GM19324 (cell line): ENCODE data around the gene FAM107B.
"Not testable (repeated sequence)": the region's sequence is repeated elsewhere in the genome, so short reads cannot be mapped to it uniquely, and the experiment has no call there.

Experiments
- ATAC-seq: cut with Tn5 transposase; IDR thresholded peaks from one replicate; pipeline ENCODE4 v1.9.1; 2021; ENCODE audit warnings: mild to moderate bottlenecking, moderate library complexity; ENCODE audit not compliant: unreplicated experiment, low FRiP score

FAM107B gene

DNA sequence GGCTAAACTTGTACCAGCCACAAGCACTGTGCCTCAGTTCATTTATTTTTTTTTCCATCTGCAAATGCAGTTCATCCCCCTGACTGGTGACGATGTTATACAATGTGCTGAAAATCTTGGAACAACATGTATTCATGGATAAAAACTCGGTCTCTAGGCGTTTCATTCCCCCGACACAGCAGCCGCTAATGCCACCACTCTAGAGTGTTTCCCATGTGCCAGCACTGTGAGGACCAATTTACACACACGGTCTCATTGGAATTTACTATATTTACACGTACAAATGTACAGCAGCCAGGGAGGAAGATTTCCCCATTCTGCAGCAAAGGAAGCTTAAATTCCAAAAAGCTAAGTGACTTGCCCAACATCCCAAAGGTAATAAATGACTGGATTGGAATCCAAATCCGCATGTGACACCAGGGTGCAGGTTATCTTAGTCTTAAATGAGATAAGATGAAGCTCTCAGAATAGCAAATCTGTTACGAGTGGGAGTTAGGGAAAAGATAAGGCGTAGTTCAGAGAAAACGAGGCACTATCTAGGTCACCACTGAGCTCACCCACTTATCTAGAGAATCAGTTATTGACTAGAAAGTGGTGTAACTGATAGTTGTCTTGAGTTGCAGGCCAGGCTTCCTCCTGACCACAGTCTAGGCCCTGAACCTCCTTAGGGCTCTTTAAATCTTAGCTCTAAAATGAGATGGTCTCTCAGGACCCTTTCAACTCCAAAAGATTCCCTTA is 36.7 kb downstream of the FAM107B start:
- ATAC-seq: no peak

DNA sequence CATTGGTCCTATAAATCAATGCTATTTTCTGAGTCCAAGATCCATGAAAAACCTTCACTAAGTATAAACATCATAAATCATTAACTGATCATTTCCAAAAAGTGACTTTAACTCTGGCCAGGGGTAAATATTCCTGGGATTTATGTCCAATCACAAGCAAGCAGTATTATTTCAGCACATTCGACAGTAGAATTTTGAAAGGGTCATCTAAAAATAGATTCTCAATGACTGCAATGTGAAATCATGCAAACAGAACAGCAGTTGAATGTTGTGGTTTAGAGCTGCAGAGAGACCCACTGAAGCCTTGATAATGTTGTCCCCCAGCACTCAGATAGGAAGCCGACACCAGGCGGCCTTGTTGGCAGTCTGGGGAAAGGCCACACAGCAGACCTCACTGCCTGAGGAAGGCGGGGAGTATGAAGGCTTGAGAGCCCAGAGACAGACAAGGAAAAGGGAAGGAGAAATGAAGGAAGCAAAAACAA is 38.1 kb downstream of the FAM107B start:
- ATAC-seq: no peak

DNA sequence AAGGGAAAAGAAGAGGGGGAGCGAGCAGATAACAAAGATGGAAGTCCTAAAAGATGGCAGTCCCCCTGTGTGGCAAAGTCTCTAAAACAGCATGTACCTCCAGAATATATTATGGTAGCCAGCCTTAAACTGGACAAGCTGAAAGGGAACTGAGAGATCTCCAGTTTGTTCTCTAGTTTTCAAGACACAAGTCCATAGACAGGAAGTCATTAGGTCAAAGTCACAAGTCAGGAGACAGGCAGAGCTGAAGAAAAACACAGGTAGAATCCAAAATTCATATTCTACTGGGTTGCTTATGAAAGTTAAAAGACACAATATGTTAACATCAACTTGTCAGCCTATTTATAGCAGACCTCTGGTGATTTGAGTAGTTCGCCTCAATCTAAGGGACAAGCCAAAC is 38.7 kb downstream of the FAM107B start:
- no peak for ATAC-seq

DNA sequence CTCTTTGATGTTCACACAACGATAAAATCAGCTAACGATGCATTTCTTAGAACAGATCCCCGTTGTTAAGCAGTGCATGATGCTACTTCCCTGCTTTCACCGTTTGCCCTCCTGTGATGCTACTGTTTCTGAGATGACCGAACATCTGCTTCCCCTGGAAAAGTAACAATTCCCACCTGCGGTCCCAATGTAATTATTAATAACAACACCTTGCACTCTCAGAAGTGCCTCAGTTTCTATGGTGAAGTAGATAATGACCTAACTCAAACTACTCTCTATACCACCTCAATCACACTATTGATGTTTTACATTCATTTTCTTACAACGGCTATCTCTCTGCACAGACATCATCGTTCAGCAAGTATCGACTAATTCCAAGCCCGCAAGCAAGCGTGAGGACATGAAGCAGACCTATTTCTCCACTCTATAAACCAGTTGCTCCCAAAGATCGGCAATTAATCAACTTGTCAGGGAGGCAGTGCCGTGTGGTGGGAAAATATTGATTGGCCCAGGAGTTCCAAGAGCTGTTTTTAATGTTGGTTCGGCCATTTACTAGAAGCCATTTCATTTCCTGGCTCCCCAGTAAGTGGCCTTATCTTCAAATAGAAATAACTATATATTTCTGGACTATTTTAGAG is 42.7 kb downstream of the FAM107B start:
- no peak for ATAC-seq

DNA sequence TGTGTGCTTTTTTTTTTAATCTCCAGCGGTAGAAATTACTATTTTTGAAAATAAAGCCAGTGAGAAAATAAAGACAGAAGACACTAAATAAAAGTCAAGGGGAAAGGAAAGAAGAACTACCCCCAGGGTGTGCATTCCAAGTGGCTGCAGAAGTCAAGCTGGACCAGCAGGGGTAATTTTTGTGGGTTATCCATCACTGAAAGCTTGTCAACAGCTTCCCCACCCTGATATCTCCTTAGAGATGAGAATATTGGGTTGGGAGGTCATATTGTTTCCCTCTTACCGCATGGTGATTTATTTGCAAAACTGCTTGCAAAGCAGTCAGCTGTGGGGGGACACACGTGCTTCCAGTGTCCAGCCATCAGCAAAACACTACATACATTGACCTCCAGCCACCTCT is 46.4 kb downstream of the FAM107B start:
- no peak for ATAC-seq

DNA sequence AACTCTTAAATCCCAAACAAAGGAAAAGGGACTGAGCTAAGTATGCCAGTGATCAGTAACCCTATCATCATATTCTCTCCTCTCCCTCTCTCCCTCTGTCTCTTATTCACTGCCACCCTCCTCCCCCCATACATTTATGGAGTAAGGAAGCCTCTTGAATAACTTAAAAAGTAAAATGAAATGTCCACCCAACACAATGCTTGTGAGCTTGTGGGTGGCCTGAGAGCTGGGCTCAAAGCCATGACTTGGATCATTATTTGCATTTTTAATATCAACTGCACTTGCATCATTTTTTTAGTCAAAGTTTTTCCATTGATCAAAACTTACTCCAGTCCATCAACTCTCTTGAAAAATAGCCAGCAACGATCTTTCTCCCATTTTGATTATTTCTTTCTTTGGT is 46.8 kb downstream of the FAM107B start:
- ATAC-seq: no peak

DNA sequence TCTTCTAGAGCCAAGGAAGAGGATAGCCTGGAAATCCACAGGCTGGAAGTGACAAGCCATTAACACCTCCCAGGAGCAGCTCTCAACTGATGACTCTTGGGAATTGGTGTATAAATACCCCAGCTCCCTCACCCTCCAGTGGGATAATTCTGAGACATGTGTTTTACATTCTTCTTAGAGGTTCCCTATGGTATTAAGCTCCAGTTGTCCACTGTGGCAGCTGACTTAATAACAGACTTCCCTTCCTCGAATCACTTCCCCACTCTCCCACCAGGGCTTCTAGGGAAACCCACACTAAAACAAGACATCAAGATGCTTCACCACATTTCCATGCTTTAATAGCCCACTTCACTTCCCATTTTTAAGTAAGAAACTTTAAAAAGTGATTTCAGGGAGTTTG is 47.2 kb downstream of the FAM107B start:
- no peak for ATAC-seq

DNA sequence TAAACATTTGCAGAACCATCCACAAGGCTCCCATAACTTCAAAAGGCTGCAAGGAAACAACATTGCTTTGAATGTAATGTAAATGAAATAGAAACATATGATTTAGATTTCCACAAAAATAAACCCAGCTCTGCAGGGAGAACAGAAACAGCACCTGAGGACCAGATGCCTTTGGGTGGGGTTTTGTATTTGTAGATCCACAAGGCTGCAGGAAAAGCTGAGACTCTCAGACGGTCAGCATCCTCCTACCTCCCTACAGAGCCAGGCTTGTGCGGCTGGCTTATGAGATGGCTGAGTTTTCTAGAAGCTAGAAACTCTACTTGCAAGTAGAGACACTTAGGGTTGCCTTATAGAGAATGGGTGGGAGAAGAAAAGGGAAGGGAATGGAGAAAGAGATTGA is 49.8 kb downstream of the FAM107B start:
- no peak for ATAC-seq

DNA sequence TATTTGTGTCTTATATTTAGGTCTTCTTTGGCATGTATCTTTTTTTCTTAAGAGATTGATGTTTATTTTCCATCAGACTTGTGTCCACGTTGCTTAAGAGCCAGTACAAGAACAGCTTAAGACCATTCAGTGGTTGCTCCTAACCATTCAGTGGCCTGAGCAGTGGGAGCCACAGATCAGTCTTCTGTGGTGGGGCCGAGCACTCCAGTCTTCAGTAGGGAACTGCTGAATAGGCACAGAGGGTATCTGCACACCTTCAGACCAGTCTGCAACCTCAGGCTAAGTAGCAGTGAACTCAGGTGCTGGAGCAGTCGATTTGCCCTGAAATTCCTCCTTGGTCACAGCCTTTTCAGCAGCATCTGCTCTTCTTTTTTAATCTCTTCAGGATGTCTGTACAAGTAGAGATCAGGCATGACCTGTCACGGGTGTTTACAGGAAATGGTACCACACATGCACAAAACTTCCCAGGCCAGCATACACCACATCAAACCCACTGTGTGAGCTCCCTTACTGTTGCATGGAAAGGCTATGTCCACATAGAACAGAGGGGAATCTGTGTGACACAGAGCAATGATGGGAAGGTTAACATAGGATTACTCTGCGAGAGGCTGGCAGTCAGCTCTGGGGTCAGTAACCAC is 51.5 kb downstream of the FAM107B start:
- no peak for ATAC-seq

DNA sequence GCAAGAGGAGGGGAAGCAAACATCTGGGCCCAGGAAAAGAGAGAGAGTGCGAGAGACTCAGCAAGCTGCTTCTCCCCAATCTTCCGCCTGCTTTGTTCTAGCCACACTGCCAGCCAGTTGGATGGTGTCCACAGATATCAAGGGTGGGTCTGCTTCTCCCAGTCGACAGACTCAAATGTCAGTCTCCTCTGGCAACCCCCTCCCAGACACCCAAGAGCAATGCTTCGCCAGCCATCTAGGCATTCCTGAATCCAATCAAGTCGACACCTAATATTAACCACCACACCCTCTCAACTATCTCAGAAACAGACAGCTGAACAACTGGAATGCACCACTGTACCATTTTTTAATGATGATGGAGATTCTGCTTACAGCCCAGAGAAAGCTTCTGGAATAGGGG is 57.1 kb downstream of the FAM107B start:
- no peak for ATAC-seq

DNA sequence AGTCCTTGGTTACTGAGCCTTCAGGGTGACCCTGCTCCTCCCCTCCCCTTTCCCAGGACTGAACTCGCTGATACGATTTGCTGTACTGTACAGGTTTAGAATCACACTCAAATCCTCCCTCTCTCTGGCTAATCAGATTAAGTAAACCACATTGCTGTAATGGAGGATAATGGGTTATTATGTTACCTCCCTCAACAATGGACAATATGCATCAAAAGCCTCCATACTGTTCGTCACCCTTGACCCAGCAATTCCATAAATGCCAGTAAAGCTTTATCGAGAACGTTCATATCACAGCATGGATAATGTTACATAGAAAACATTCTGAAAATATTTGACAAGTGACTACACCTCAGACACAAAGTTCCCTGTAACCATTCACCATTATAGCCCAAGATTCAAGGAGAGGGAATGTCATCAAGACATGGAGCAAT is 61.7 kb downstream of the FAM107B start:
- ATAC-seq: no peak

DNA sequence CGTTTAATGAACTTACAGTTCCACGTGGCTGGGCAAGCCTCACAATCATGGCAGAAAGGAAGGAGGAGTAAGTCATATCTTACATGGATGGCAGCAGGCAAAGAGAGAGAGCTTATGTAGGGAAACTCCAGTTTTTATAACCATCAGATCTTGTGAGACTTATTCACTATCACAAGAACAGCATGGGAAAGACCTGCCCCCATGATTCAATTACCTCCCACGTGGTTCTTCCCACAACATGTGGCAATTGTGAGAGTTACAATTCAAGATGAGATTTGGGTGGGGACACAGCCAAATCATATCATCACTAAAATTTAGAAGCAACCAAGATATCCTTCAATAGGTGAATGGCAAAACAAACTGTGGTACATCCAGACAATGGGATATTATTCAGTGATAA is 65.4 kb downstream of the FAM107B start:
- ATAC-seq: not testable (repeated sequence)

DNA sequence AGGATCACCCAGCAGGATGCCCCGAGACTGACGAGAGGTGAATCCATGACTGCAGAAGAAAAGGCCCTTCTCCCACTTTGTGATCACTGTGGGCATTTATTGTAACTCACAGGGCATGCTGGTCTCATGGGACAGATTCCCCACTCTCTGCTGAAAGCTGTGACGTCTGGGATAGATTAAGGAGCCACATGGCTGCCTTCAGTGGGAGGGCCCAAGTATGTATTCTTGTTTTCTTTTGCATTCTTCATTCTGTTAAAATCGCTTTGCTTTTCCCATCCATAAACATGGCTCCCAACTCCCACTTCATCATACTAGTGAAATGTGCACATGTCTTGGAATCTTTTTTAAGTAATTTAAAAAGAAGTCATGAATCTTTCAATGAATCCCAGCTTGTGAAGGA is 67.2 kb downstream of the FAM107B start:
- no peak for ATAC-seq

DNA sequence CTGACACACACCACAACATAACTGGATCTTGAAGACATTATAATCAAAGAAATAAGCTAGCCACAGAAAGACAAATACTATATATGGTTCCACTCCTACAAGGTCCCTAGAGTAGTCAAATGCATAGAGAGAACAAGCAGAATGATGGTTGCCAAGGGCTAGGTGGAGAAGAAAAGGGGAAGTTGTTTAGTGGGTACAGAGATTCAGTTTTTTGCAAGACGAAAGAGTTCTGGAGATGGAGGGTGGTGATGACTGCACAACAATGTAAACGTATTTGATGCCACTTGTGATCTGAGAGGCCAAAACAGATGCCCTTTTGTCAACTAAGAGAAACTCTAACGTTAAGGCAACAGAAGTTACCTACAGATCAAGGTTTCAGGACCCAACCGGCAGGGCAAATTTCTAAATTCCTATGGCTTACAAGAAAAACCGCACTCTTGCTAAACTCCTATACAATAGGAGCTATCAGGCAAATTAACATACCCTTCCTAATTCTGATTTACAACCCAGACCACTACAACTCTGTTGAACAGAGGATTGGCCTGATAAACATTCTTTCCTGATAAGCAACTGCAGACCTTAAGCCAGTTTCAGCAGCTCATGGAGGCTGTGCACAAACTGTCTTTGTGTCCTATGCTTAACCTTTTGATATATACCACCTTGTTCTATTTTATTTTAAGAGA is 69.0 kb downstream of the FAM107B start:
- ATAC-seq: no peak

DNA sequence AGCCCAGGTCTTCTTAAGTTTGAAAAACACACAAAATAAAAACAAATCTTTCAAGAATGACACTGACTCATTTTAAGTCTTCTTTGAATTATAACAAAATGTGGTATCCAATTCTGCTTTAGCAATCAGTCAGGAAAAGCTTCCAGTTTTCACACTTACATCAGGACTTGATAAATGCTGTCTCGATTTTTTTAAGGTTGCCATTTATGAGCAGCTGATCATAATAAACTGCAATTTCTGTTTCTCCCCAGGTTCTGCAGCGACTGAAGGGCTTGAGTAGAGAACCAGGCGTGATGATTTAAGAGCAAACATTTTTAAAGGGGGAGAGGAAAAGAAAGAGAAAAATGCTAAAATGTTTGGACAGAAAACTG is 71.1 kb downstream of the FAM107B start:
- ATAC-seq: no peak

DNA sequence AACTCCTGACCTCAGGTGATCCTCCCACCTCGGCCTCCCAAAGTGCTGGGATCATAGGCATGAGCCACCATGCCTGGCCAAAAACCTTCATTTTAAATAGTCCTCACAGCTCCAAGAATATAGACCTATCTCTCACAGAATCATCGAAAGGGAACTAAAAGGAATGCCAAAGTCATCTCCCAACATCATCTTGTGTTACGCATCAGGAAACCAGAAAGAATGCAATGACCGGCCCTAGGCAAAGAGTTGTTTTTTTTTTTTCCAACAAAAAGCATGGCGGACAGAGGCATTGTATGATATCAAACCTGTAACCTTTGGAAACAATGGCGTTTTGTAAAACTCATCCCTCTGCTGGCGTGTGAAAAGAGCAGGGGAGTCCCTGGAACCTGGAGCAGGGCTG is 73.2 kb downstream of the FAM107B start:
- ATAC-seq: no peak

DNA sequence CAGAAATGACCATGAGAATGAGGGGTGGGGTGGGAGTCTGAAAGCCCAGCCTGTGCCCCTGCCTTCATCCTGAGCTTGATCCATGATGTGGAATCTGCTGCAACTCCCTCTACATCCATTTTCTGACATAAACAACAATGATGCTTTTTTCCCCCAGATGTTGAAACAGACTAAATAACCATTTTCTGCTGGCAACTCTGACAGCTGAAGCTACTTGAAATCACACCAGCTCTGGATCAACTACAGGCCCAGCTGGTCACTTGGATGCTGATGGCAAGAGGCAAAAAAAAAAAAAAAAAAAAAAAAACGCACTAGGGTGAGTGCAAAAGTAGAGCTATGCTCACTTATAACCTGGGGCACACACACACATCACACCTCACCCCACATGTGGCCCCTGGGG is 74.2 kb downstream of the FAM107B start:
- no peak for ATAC-seq

DNA sequence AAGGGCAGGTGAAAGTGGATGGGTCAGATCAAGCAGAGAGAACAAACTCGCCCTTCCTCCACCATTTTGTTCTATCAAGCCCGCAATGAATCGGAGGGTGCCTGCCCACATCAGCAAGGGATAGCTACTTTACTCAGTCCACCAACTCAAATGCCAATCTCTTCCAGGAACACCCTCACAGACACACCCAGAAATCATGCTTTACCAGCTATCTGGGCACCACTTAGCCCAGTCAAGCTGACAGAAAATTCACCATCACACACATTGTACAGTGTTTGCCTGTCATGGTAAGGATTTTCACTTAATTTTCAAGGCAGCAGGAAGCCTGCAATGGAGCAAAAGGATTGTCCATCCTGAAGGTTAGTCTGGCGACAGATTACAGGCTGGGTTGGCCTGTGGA is 75.2 kb downstream of the FAM107B start:
- ATAC-seq: no peak

DNA sequence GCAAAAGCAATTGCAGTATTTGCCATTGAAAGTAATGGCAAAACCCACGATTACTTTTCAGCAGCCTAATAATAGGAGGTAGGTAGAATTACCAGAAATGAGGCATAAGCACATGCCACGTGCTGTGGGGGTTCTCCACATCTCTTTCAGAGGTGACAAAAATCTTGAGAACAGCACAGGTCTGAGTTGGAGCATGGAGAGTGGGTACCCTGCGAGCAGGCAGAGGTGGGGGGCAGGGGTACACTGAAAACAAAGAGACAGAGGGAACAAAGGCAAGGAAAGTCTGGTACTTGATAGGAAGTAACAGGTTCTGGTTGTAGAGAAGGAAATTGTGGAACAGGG is 75.9 kb downstream of the FAM107B start:
- ATAC-seq: no peak

DNA sequence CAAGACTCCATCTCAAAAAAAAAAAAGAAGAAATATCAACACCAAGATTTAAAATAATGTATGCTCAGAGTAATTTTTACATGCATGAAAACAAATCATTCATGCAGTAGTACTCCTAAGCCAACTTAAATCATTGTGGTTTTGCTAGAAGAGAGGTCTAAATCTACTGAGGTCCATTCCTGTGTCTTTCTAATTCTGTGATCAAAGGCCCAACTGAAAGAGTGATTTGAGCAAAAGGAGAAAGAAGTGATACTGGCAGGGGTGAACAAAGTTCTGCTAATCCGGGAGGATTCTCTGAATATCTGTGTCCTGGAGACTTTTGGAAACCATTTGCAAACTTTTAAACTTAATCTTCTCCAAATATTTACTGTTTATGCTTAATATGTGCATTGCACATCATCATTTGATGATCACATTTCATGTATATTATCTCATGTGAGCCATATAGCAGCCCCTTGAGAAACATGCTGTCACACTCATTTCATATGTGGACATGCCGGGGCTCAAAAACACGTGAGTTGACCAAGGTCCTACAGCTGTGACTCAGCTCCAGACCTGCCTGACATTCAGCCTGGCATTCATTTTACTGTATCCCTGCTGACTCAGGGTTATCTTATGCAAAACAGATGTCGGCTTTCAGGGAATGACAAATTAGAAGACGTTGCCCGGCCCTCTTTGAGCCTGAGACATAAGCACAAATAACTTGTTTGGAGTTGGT is 76.4 kb downstream of the FAM107B start:
- no peak for ATAC-seq

DNA sequence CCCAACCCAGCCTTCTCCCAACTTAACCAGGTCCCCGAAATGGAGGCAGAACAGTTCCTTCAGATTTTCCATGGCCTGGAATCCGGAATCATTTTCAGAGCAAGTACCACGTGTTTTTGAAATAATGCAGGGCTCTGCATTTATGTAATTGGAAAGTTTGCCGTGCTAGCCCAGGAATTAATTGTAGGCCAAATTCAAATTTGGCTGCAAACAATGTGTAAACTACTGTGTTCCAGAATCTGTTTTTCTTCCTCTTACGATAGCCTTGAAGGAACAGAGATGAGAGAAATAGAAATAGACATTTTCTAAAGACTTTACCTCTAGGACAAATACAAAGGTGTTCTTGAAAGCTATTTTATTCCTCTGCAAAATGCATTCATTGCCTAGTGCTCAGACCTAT is 77.4 kb downstream of the FAM107B start:
- no peak for ATAC-seq
